ENCODE data around the gene RGS3.

RGS3 gene

DNA sequence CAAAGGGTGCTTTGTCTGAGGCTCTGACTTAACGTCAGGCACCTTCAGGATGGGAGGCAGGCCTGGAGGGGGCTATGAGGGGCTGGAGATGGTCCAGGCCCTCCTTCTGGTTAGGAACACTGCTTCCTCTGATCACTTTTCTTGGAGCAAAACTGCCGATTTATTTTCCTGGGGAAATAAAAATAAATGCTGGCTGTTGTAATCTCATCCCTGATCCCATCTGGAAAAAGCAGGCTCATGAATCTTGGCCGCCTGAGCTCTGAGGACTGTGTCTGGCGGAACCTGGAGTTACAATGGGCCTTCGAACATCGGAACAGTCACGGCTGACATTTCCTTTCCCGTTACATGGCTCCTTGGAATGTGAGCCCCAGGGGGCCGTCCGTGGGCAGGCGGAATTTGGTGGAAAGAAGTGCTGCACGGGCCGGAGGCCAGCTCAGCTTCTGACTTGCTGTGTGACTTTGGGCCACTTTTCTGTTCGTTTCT, 157.8 kb downstream of the RGS3 start:
- Mint-ChIP-seq H3K9me3 (no peaks in the 10 kb centered on the region), H3K36me3 (ENCODE audit: low read depth) (no peaks in the 10 kb centered on the region), H3K4me1 (peaks cover 70% of the 10 kb centered on the region), H3K4me3 (peak overlapping the region; percentile 42 to 69 (median 44)), H3K27me3 (ENCODE audit: low read depth) (peaks cover 14% of the 10 kb centered on the region), H3K27ac (peak overlapping the region; percentile 95 to 98 (median 97))
- TF ChIP-seq, protein P1, sequence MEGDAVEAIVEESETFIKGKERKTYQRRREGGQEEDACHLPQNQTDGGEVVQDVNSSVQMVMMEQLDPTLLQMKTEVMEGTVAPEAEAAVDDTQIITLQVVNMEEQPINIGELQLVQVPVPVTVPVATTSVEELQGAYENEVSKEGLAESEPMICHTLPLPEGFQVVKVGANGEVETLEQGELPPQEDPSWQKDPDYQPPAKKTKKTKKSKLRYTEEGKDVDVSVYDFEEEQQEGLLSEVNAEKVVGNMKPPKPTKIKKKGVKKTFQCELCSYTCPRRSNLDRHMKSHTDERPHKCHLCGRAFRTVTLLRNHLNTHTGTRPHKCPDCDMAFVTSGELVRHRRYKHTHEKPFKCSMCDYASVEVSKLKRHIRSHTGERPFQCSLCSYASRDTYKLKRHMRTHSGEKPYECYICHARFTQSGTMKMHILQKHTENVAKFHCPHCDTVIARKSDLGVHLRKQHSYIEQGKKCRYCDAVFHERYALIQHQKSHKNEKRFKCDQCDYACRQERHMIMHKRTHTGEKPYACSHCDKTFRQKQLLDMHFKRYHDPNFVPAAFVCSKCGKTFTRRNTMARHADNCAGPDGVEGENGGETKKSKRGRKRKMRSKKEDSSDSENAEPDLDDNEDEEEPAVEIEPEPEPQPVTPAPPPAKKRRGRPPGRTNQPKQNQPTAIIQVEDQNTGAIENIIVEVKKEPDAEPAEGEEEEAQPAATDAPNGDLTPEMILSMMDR (IDR thresholded peaks at IDR 0.05; ENCODE audit: unreplicated experiment in 3 of 3), result no peak

DNA sequence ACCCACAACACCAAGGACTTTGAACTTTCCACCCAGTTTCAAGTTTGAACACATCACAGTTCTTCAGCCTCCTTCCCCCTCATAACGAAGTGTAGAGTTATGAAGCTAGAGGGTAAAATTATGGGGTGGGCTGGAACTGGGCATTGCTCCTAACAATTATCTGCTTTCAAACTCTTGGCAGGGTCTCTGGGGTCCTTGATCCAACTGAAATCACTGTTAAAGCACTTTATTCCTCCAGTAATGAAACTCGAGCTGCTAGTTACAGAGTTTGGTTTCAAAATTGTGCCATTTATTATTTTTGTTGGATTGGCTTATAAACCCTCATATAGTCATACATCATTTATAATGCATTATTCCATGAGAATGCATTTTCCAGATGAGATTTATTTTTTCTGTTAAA, 158.5 kb downstream of the RGS3 start:
- TF ChIP-seq, protein P1 (IDR thresholded peaks at IDR 0.05; ENCODE audit: unreplicated experiment in 3 of 3), result no peak
- no peaks in the 10 kb centered on the region for H3K36me3 Mint-ChIP-seq (ENCODE audit: low read depth)
- peaks cover 76% of the 10 kb centered on the region for H3K4me1 Mint-ChIP-seq
- H3K27ac Mint-ChIP-seq, result peak overlapping the region; percentile 95 to 98 (median 97)
- H3K27me3 Mint-ChIP-seq (ENCODE audit: low read depth), result peaks cover 18% of the 10 kb centered on the region
- no peaks in the 10 kb centered on the region for H3K9me3 Mint-ChIP-seq
- H3K4me3 Mint-ChIP-seq, result peak overlapping the region; percentile 24 to 55 (median 37)

GRCh38 chr9:113622600-113623400, 159.3 kb downstream of the RGS3 start:
- peaks cover 77% of the 10 kb centered on the region for H3K4me1 Mint-ChIP-seq
- H3K9me3 Mint-ChIP-seq, result no peaks in the 10 kb centered on the region

GRCh38 chr9:113623851-113624485, 160.4 kb downstream of the RGS3 start:
- H3K4me1 Mint-ChIP-seq, result peaks cover 72% of the 10 kb centered on the region
- no peaks in the 10 kb centered on the region for H3K36me3 Mint-ChIP-seq (ENCODE audit: low read depth)
- peak overlapping the region; percentile 95 to 98 (median 97) for H3K27ac Mint-ChIP-seq
- TF ChIP-seq, protein P1 (IDR thresholded peaks at IDR 0.05; ENCODE audit: unreplicated experiment in 3 of 3), result no peak
- H3K4me3 Mint-ChIP-seq, result no peak overlapping the region
- peaks cover 32% of the 10 kb centered on the region for H3K27me3 Mint-ChIP-seq (ENCODE audit: low read depth)
- no peaks in the 10 kb centered on the region for H3K9me3 Mint-ChIP-seq

More at GRCh38 chr9:113622600-113623400, 159.3 kb downstream of the RGS3 start:
- Mint-ChIP-seq H3K4me3 (peak overlapping the region in 2 of 3 experiments; percentile 0 to 28), H3K27me3 (ENCODE audit: low read depth) (peaks cover 26% of the 10 kb centered on the region), H3K36me3 (ENCODE audit: low read depth) (no peaks in the 10 kb centered on the region), H3K27ac (peak overlapping the region; percentile 95 to 98 (median 97))
- TF ChIP-seq, protein P1 (IDR thresholded peaks at IDR 0.05; ENCODE audit: unreplicated experiment in 3 of 3), result no peak

DNA sequence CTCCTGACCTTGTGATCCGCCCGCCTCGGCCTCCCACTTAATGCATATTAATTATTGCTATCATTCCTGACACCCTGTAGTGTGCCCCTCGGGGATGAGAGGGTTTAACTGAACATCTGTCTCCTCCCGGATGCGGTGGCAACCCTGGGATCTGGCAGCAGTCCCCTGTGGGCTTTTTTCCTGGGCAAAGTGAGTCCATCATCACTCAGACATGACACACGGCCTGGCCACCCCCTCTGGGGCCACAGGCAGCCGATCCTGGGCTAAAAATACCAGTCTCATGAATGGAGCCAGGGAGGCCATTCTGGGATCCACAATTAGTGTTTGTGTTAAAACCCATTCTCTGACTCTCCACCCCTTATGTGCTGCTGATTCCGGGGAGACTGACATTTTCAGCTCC, 161.2 kb downstream of the RGS3 start:
- TF ChIP-seq, protein P1 (IDR thresholded peaks at IDR 0.05; ENCODE audit: unreplicated experiment in 3 of 3), result no peak
- peak overlapping the region in 2 of 3 experiments; percentile 71 to 74 for H3K27ac Mint-ChIP-seq
- no peaks in the 10 kb centered on the region for H3K9me3 Mint-ChIP-seq
- H3K27me3 Mint-ChIP-seq (ENCODE audit: low read depth), result peaks cover 32% of the 10 kb centered on the region
- H3K4me3 Mint-ChIP-seq, result peak overlapping the region in 1 of 3 experiments; percentile 45
- no peaks in the 10 kb centered on the region for H3K36me3 Mint-ChIP-seq (ENCODE audit: low read depth)
- H3K4me1 Mint-ChIP-seq, result peaks cover 65% of the 10 kb centered on the region
